HFFc6 (cell line): ENCODE results near the gene KIF14. TPM values are rescaled to one million over a fixed set of nuclear protein-coding genes. Genes with fewer than 3 reads are reported as not detected.
"Not testable (repeated sequence)": the region's sequence is repeated elsewhere in the genome, so short reads cannot be mapped to it uniquely, and the experiment has no call there.

Experiments
- DNase-seq: peaks from one replicate; pipeline ENCODE4 v3.0.0-alpha.2; 2018
- H3K27ac Mint-ChIP-seq: 2 replicates; pipeline ENCODE4 v1.8.0; 2020; ENCODE audit warnings: mild to moderate bottlenecking, mixed read lengths
- H3K27me3 Mint-ChIP-seq: 2 replicates; pipeline ENCODE4 v1.8.0; 2021; ENCODE audit warnings: mild to moderate bottlenecking, moderate library complexity, mixed read lengths; ENCODE audit not compliant: insufficient read depth
- H3K36me3 Mint-ChIP-seq: 2 replicates; pipeline ENCODE4 v1.8.0; 2021; ENCODE audit warnings: low read depth, mixed read lengths
- H3K4me1 Mint-ChIP-seq: 2 replicates; pipeline ENCODE4 v1.8.0; 2020; ENCODE audit warnings: low read depth, mixed read lengths
- H3K4me3 Mint-ChIP-seq: 2 replicates; pipeline ENCODE4 v1.8.0; 2020; ENCODE audit warnings: mild to moderate bottlenecking, moderate library complexity, mixed read lengths
- H3K9me3 Mint-ChIP-seq: 2 replicates; pipeline ENCODE4 v1.8.0; 2020; ENCODE audit warnings: mild to moderate bottlenecking, mixed read lengths
- total RNA-seq, 6 experiments: library from RNA; stranded (reverse); fragmentation: NEBNext Ultra II Directional; extraction: Animal tissue kit (Norgen Biotek cat#: 25700); gene quantifications; 2 replicates in 1 of 6; 3 replicates in 5 of 6; pipeline ENCODE4 v1.2.3, GENCODE V29; 2021
- TF ChIP-seq, protein P1 (sequence below): fragments of 200-600 bp; sonication (generic); IDR thresholded peaks from 2 replicates; pipeline ENCODE4 v1.5.0; 2021; ENCODE audit warnings: antibody characterized with exemption, mild to moderate bottlenecking

Gene KIF14
- total RNA-seq, 6 experiments from 2014 or later = 5.3 to 12.5 (median 11.4) TPM

DNA sequence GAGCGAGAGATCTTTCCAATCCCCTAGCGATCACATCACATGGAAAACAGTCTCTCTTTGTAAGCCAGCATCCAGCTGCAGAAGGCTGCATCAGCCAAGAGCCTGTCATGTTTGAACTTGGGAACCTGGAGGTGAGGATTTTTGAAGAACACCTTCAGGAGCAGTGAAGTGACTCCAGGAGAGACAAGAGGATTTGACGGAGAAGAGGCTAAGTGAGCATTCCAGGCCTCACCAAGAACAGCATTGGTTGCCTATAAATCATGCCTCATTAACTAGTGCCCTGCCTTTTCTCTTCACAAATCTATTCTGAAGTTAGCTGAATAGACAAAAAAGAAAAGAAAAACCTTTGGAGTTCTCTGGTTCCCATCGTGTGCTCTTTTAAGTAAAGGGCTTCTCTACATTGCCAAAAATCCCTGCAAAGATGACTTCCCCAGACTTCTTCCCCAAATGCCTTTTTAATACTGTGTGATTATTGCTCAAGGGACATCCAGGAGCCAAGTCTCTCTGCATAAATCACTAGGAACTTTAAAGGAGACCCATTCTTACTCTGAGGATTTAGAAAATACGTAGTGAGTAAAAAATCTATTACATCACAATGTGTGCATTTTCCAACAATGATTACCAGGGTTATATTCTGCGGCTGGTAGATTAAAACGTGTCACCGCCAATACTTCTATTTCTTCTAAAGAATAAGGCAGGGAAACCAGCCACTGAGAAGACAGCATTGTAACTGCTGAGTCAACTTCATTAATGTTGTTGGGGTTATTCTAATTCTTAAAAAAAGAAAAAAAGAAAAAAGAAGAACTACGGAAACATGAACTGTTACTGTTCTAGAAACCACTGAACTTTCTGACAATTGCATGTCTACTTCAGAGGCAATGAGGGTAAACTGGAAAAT, 95.2 kb downstream of the KIF14 start:
- Mint-ChIP-seq H3K36me3 (no peaks in the 10 kb centered on the region), H3K4me3 (no peak overlapping the region), H3K9me3 (no peaks in the 10 kb centered on the region), H3K27me3 (no peaks in the 10 kb centered on the region; the same call in none of the 2 replicates), H3K27ac (no peak overlapping the region), H3K4me1 (peaks cover 9% of the 10 kb centered on the region; the same call in 1 of the 2 replicates)
- TF ChIP-seq, protein P1, sequence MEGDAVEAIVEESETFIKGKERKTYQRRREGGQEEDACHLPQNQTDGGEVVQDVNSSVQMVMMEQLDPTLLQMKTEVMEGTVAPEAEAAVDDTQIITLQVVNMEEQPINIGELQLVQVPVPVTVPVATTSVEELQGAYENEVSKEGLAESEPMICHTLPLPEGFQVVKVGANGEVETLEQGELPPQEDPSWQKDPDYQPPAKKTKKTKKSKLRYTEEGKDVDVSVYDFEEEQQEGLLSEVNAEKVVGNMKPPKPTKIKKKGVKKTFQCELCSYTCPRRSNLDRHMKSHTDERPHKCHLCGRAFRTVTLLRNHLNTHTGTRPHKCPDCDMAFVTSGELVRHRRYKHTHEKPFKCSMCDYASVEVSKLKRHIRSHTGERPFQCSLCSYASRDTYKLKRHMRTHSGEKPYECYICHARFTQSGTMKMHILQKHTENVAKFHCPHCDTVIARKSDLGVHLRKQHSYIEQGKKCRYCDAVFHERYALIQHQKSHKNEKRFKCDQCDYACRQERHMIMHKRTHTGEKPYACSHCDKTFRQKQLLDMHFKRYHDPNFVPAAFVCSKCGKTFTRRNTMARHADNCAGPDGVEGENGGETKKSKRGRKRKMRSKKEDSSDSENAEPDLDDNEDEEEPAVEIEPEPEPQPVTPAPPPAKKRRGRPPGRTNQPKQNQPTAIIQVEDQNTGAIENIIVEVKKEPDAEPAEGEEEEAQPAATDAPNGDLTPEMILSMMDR = no peak
- no peak for DNase-seq

DNA sequence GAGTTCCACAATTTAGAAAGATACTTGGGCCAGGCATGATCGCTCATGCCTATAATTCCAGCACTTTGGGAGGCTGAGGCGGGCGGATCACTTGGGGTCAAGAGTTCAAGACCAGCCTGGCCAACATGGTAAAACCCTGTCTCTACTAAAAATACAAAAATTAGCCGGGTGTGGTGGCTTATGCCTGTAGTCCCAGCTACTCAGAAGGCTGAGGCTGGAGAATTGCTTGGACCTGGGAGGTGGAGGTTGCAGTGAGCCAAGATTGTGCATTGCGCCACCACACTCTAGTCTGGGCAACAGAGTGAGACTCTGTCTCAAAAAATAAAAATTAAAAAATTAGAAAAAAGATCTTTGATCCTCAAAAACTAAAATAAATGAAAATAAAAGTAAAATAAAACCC, 96.0 kb downstream of the KIF14 start:
- H3K27ac Mint-ChIP-seq, H3K27me3 Mint-ChIP-seq, H3K9me3 Mint-ChIP-seq, DNase-seq, H3K4me3 Mint-ChIP-seq, H3K4me1 Mint-ChIP-seq, H3K36me3 Mint-ChIP-seq: not testable (repeated sequence)

DNA sequence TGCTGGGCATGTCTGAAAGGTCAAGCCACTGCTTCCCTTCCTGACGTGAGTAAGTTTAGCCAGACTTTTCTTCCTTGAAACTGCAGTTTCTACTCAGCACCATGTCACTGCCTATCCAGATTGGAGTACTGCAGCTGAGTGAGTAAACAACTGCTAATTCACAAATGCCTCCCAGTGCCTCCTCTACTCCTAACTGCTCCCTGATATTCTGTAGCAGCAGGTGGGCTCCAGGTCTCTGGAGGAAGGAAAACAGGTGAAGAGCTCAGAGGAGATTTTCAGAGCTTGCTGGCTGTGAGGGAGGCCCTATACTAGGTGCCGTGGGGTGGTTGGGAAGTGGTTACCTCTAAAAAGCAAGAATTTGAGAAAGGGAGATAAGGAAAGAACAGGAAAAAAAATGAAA, 96.5 kb downstream of the KIF14 start:
- TF ChIP-seq, protein P1 = no peak
- no peak overlapping the region for H3K4me3 Mint-ChIP-seq
- H3K36me3 Mint-ChIP-seq = no peaks in the 10 kb centered on the region
- H3K27me3 Mint-ChIP-seq = no peaks in the 10 kb centered on the region; the same call in none of the 2 replicates
- no peaks in the 10 kb centered on the region for H3K9me3 Mint-ChIP-seq
- peaks cover 9% of the 10 kb centered on the region; the same call in 1 of the 2 replicates for H3K4me1 Mint-ChIP-seq
- H3K27ac Mint-ChIP-seq = no peak overlapping the region
- DNase-seq = no peak

DNA sequence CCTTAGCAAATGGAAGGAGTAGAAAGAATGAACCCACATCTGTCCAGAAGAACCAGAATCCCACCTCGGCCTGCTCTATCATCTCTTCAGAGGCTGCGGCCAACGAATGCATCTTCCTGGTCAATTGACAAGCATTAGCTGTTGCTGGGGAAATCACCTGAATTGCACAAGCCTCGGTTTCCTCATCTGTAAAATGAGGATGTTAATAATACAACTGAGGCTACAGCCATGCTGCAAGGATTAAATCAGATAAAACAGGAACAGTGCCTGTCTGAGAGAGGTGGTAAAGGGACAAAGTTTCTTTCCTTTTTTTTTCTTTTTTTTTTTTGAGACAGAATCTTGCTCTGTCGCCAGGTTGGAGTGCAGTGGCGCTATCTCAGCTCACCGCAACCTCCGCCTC, 99.8 kb downstream of the KIF14 start:
- no peaks in the 10 kb centered on the region; the same call in 1 of the 2 replicates for H3K4me1 Mint-ChIP-seq
- no peak overlapping the region for H3K4me3 Mint-ChIP-seq
- H3K9me3 Mint-ChIP-seq = no peaks in the 10 kb centered on the region
- no peak overlapping the region for H3K27ac Mint-ChIP-seq
- H3K27me3 Mint-ChIP-seq = no peaks in the 10 kb centered on the region; the same call in 1 of the 2 replicates
- H3K36me3 Mint-ChIP-seq = no peaks in the 10 kb centered on the region
- no peak for DNase-seq
- TF ChIP-seq, protein P1 = no peak

DNA sequence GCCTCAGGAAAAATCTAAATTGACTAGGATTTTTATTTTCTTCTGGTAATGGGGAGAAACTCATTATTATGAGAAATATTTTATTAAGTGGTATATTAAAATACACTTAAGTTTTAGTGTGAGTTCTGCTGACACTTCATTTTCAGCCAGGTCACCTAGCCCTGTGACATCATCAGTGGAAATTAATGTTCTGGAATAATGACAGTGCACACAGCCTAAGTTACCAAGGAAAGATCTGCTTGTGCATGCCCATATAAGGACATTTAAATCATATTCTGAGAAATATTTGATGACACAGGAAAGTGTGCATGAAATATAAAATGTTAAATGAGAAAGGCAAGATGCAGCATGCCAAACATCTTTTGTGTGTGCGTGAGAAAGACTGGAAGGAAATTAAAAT, 102.0 kb downstream of the KIF14 start:
- no peak overlapping the region for H3K27ac Mint-ChIP-seq
- DNase-seq = no peak
- no peaks in the 10 kb centered on the region for H3K4me1 Mint-ChIP-seq
- peaks cover 1% of the 10 kb centered on the region; the same call in 1 of the 2 replicates for H3K27me3 Mint-ChIP-seq
- no peak overlapping the region for H3K4me3 Mint-ChIP-seq
- no peaks in the 10 kb centered on the region for H3K36me3 Mint-ChIP-seq
- TF ChIP-seq, protein P1 = no peak
- no peaks in the 10 kb centered on the region for H3K9me3 Mint-ChIP-seq

DNA sequence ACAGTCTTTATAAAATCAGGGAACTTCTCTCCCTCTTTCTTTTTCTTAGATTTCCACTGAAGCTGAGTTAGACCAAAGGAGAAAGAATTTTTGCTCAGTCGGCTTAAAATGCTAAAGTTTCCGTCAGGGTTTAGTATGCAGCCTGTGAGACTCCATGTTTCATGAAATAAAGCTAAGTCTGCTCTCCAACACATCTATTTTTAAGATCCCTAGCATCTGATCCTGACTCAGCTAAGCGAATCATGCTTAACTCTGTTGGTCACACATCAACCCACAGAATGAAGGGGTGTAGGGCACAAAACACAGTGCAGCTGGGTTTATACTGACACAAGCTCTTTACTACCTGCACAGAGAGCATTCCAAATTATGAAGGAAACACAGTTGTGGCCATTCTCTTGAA, 108.4 kb downstream of the KIF14 start:
- H3K27me3 Mint-ChIP-seq = peaks cover 1% of the 10 kb centered on the region; the same call in 1 of the 2 replicates
- H3K36me3 Mint-ChIP-seq = no peaks in the 10 kb centered on the region
- DNase-seq = peak; percentile 81
- peak overlapping the region; percentile 75 for H3K27ac Mint-ChIP-seq
- peaks cover 27% of the 10 kb centered on the region for H3K4me1 Mint-ChIP-seq
- no peaks in the 10 kb centered on the region for H3K9me3 Mint-ChIP-seq
- TF ChIP-seq, protein P1 = no peak
- H3K4me3 Mint-ChIP-seq = peak overlapping the region; percentile 53; the same call in 1 of the 2 replicates
